A549 (cell line): ENCODE measurements around the gene ADGRL2. TPM values are rescaled to one million over a fixed set of nuclear protein-coding genes. Genes with fewer than 3 reads are reported as not detected.

ENCODE experiments used
- ATAC-seq, 2 experiments: fragments of 200-7000 bp in 1 of 2; fragments of >200 bp in 1 of 2; cut with Nextera tagmentation in 1 of 2; cut with Tn5 transposase in 1 of 2; 3 replicates each; pipeline versions ENCODE4 v1.8.0 to v1.9.1; 2018 to 2020; ENCODE audit warnings: mild to moderate bottlenecking in 1 of 2, moderate library complexity in 1 of 2
- CTCF ChIA-PET: fragments of 300-600 bp; sonication (Branson Sonifier 250); formaldehyde crosslinking; extraction: SDS; loops from one replicate; lab custom pipeline; 2021; ENCODE audit warnings: antibody characterized with exemption, inconsistent platforms; lab: Yijun Ruan, JAX
- POLR2A ChIA-PET: fragments of 350-600 bp; formaldehyde crosslinking; extraction: SDS; loops from one replicate; lab custom pipeline; 2021; ENCODE audit warnings: antibody characterized with exemption, inconsistent platforms; lab: Yijun Ruan, JAX
- DNase-seq, 2 experiments: peaks; one replicate each; pipeline versions ENCODE4 v3.0.0 to v3.0.0-alpha.2; 2011 to 2016; ENCODE audit warnings: low read depth in 1 of 2, low spot score in 1 of 2
- FAIRE-seq: peaks from 2 replicates; lab custom pipeline; 2011; peaks lifted over from hg19 to GRCh38; lab: Jason Lieb, UNC
- H3K27ac ChIP-seq, 2 experiments: fragments of >200 bp; sonication (Bioruptor Twin); formaldehyde crosslinking; 3 replicates each; pipeline ENCODE4 v1.5.1; 2016 to 2017
- H3K4me1 ChIP-seq: fragments of >200 bp; sonication (Bioruptor Twin); formaldehyde crosslinking; 3 replicates; pipeline ENCODE4 v1.6.1; 2016
- H3K4me2 ChIP-seq: fragments of >200 bp; sonication (Bioruptor Twin); formaldehyde crosslinking; 3 replicates; pipeline ENCODE4 v1.6.1; 2016
- H3K4me3 ChIP-seq: fragments of >200 bp; sonication (Bioruptor Twin); formaldehyde crosslinking; 3 replicates; pipeline ENCODE4 v1.5.1; 2016
- H3K9me3 ChIP-seq: fragments of >200 bp; sonication (Bioruptor Twin); formaldehyde crosslinking; 3 replicates; pipeline ENCODE4 v1.6.1; 2016
- BHLHE40 ChIP-seq: IDR thresholded peaks from 2 replicates; pipeline ENCODE4 v1.6.1; 2012; ENCODE audit warnings: low read depth, low read length, inconsistent platforms
- CTCF ChIP-seq: fragments of >200 bp; sonication (Bioruptor Twin); formaldehyde crosslinking; IDR thresholded peaks from 3 replicates; pipeline ENCODE4 v1.5.1; 2016
- GATA3 ChIP-seq: IDR thresholded peaks from 2 replicates; pipeline ENCODE4 v1.6.1; 2012; ENCODE audit warnings: borderline replicate concordance
- HMGXB4 ChIP-seq: fragments of 250-450 bp; sonication (Bioruptor Pico); IDR thresholded peaks from 2 replicates; pipeline ENCODE4 v1.5.0; 2021; ENCODE audit warnings: mild to moderate bottlenecking, moderate library complexity, borderline replicate concordance
- HOXB13 ChIP-seq: fragments of 250-450 bp; sonication (Bioruptor Pico); IDR thresholded peaks from 2 replicates; pipeline ENCODE4 v1.5.0; 2020; ENCODE audit warnings: low read depth, mild to moderate bottlenecking, moderate library complexity
- KDM1A ChIP-seq: fragments of 200-600 bp; sonication (generic); IDR thresholded peaks from 2 replicates; pipeline ENCODE4 v1.6.1; 2016; ENCODE audit warnings: low read depth, mild to moderate bottlenecking
- MAX ChIP-seq: IDR thresholded peaks from 2 replicates; pipeline ENCODE4 v1.6.1; 2012
- NPAS2 ChIP-seq: fragments of 250-450 bp; sonication (Bioruptor Pico); IDR thresholded peaks from 2 replicates; pipeline ENCODE4 v1.8.0; 2022; ENCODE audit warnings: mild to moderate bottlenecking, moderate library complexity, borderline replicate concordance
- REST ChIP-seq: fragments of 200-600 bp; sonication (generic); IDR thresholded peaks from 2 replicates; pipeline ENCODE4 v1.6.1; 2016; ENCODE audit warnings: antibody characterized with exemption, mild to moderate bottlenecking, moderate library complexity
- TFCP2L1 ChIP-seq: fragments of 250-450 bp; sonication (Bioruptor Pico); IDR thresholded peaks from 2 replicates; pipeline ENCODE4 v1.5.0; 2021; ENCODE audit warnings: mild to moderate bottlenecking
- ZFP36 ChIP-seq: fragments of 450-650 bp; IDR thresholded peaks from 2 replicates; pipeline ENCODE4 v1.6.1; 2014; ENCODE audit warnings: borderline replicate concordance; ENCODE audit not compliant: partially characterized antibody
- WGBS: methylation state at CpG from one replicate; pipeline ENCODE4 v1.1.6; 2017; ENCODE audit errors: missing lambda C conversion rate; 5-methylcytosine and 5-hydroxymethylcytosine counted together
- polyA plus RNA-seq, 4 experiments: library from polyadenylated mRNA; depleted of rRNA in 3 of 4; stranded (reverse); fragments of >200 nt; fragmentation: RNase III in 1 of 4; extraction: RNeasy Plus Mini Kit Qiagen cat#74134 plus additional on column Dnase treatment in 1 of 4; gene quantifications; 2 replicates in 3 of 4; 3 replicates in 1 of 4; pipeline ENCODE4 v1.2.3, GENCODE V29; 2011 to 2017

ADGRL2 gene
- polyA plus RNA-seq, 2 of the 4 experiments (the other 2 are of a cell fraction): 12.8 to 24.1 TPM

- CTCF ChIA-PET: no interaction called here
Observed at GRCh38 chr1:81894867-81895266, 94.1 kb downstream of the ADGRL2 start.

GRCh38 chr1:81899214-81899821 is 98.6 kb downstream of the ADGRL2 start:
- ChIA-PET POLR2A (no interaction called here), CTCF (no interaction called here)
- no peak for DNase-seq
- FAIRE-seq: no peak
- ATAC-seq: no peak
- 85% methylated on average over 5 of the region's 5 CpGs for WGBS
- H3K4me2 ChIP-seq: no peak overlapping the region
- no peaks in the 10 kb centered on the region for H3K9me3 ChIP-seq
- H3K27ac ChIP-seq: no peak overlapping the region
- no peak overlapping the region for H3K4me3 ChIP-seq
- TF ChIP-seq TFCP2L1 (no peak), HOXB13 (CRISPR knock-in tag) (no peak), REST (no peak), KDM1A (no peak), CTCF (no peak), MAX (no peak)
- no peaks in the 10 kb centered on the region for H3K4me1 ChIP-seq

More at GRCh38 chr1:81894867-81895266, 94.1 kb downstream of the ADGRL2 start:
- Histone ChIP-seq H3K9me3 (no peaks in the 10 kb centered on the region), H3K4me1 (no peaks in the 10 kb centered on the region), H3K27ac (no peak overlapping the region), H3K4me2 (no peak overlapping the region), H3K4me3 (no peak overlapping the region)
- FAIRE-seq (no peak), ATAC-seq (no peak), DNase-seq (no peak)
- POLR2A ChIA-PET: no interaction called here
- WGBS: 85% methylated on average over 2 of the region's 2 CpGs
- no peak for TF ChIP-seq GATA3
- TF ChIP-seq HMGXB4 (CRISPR knock-in tag): no peak
- no peak for TF ChIP-seq NPAS2

GRCh38 chr1:81907575-81907974 is 106.8 kb downstream of the ADGRL2 start:
- Histone ChIP-seq H3K4me2 (no peak overlapping the region), H3K4me1 (0 out of 3 replicates have a peak, but pooled peaks cover 4% of the 10 kb centered on the region), H3K27ac (no peak overlapping the region), H3K4me3 (no peak overlapping the region), H3K9me3 (no peaks in the 10 kb centered on the region)
- 94% methylated on average over 2 of the region's 2 CpGs for WGBS
- DNase-seq: no peak
- ATAC-seq: no peak
- FAIRE-seq: no peak
- CTCF ChIA-PET: no interaction called here
- POLR2A ChIA-PET: no interaction called here
- TF ChIP-seq BHLHE40 (no peak), ZFP36 (no peak)
